Trophoblast cell (in vitro differentiated cells and primary cell): ENCODE measurements around the gene CUX1.

ENCODE experiments used
- DNase-seq, 2 donors: peaks; one replicate each; pipeline ENCODE4 v3.0.0-alpha.2; 2016
- H2AFZ ChIP-seq: 2 replicates; pipeline ENCODE4 v1.6.1; 2013; ENCODE audit warnings: low read length, moderate library complexity, mild to moderate bottlenecking; ENCODE audit not compliant: insufficient read depth, poor library complexity
- H2AK5ac ChIP-seq: 2 replicates; pipeline ENCODE4 v1.6.1; 2013; ENCODE audit warnings: mild to moderate bottlenecking, low read length
- H2BK120ac ChIP-seq: 2 replicates; pipeline ENCODE4 v1.6.1; 2013; ENCODE audit warnings: low read length, mild to moderate bottlenecking, moderate library complexity; ENCODE audit not compliant: insufficient read depth, poor library complexity
- H2BK12ac ChIP-seq: 2 replicates; pipeline ENCODE4 v1.6.1; 2013; ENCODE audit warnings: mild to moderate bottlenecking, low read length, moderate library complexity
- H2BK5ac ChIP-seq: 2 replicates; pipeline ENCODE4 v1.6.1; 2013; ENCODE audit warnings: low read length, low read depth, moderate library complexity, mild to moderate bottlenecking; ENCODE audit not compliant: poor library complexity
- H3K14ac ChIP-seq: 2 replicates; pipeline ENCODE4 v1.6.1; 2013; ENCODE audit warnings: mild to moderate bottlenecking, low read length
- H3K18ac ChIP-seq: 2 replicates; pipeline ENCODE4 v1.6.1; 2013; ENCODE audit warnings: mild to moderate bottlenecking, low read length
- H3K23ac ChIP-seq: 2 replicates; pipeline ENCODE4 v1.6.1; 2013; ENCODE audit warnings: low read length
- H3K27ac ChIP-seq: 2 replicates; pipeline ENCODE4 v1.5.1; 2013; ENCODE audit warnings: low read depth, mild to moderate bottlenecking, inconsistent platforms, low read length, moderate library complexity
- H3K27me3 ChIP-seq: 2 replicates; pipeline ENCODE4 v1.6.1; 2013; ENCODE audit warnings: inconsistent platforms, mild to moderate bottlenecking, low read length, moderate library complexity; ENCODE audit not compliant: insufficient read depth
- H3K36me3 ChIP-seq, 2 experiments: 1 replicate in 1 of 2; 2 replicates in 1 of 2; pipeline ENCODE4 v1.6.1; 2013; ENCODE audit warnings: low read length in 2 of 2, mild to moderate bottlenecking in 2 of 2, moderate library complexity in 1 of 2; ENCODE audit not compliant: insufficient read depth in 2 of 2, control insufficient read depth in 1 of 2
- H3K4ac ChIP-seq: 2 replicates; pipeline ENCODE4 v1.6.1; 2013; ENCODE audit warnings: low read depth, mild to moderate bottlenecking, low read length, moderate library complexity
- H3K4me1 ChIP-seq, 2 experiments: 1 replicate in 1 of 2; 2 replicates in 1 of 2; pipeline ENCODE4 v1.6.1; 2013; ENCODE audit warnings: low read length in 2 of 2, mild to moderate bottlenecking in 2 of 2, moderate library complexity in 1 of 2; ENCODE audit not compliant: insufficient read depth in 2 of 2, control insufficient read depth in 1 of 2
- H3K4me2 ChIP-seq: 2 replicates; pipeline ENCODE4 v1.6.1; 2013; ENCODE audit warnings: inconsistent platforms, mild to moderate bottlenecking, low read length, moderate library complexity
- H3K4me3 ChIP-seq: 2 replicates; pipeline ENCODE4 v1.5.1; 2013; ENCODE audit warnings: mild to moderate bottlenecking, low read depth, low read length, inconsistent platforms
- H3K79me1 ChIP-seq: one replicate; pipeline ENCODE4 v1.6.1; 2013; ENCODE audit warnings: low read length
- H3K79me2 ChIP-seq: 2 replicates; pipeline ENCODE4 v1.6.1; 2013; ENCODE audit warnings: low read length, mild to moderate bottlenecking; ENCODE audit not compliant: control insufficient read depth, insufficient read depth, poor library complexity
- H3K9ac ChIP-seq: 2 replicates; pipeline ENCODE4 v1.6.1; 2013; ENCODE audit warnings: mild to moderate bottlenecking, low read length
- H3K9me3 ChIP-seq: 2 replicates; pipeline ENCODE4 v1.6.1; 2013; ENCODE audit warnings: low read depth, mild to moderate bottlenecking, control low read depth, inconsistent platforms, low read length; ENCODE audit not compliant: insufficient read depth
- H4K12ac ChIP-seq: 2 replicates; pipeline ENCODE4 v1.6.1; 2013; ENCODE audit warnings: low read depth, mild to moderate bottlenecking, low read length, moderate library complexity
- H4K8ac ChIP-seq: 2 replicates; pipeline ENCODE4 v1.6.1; 2013; ENCODE audit warnings: low read depth, mild to moderate bottlenecking, low read length, moderate library complexity
- H4K91ac ChIP-seq: one replicate; pipeline ENCODE4 v1.6.1; 2013; ENCODE audit warnings: low read depth, mild to moderate bottlenecking, low read length, moderate library complexity
- WGBS: extraction: QIAGEN DNeasy Blood & Tissue Kit; methylation state at CpG from one replicate; pipeline ENCODE4 v1.1.7; 2013; ENCODE audit warnings: missing lambda C conversion rate; ENCODE audit not compliant: insufficient read length, insufficient coverage; ENCODE audit errors: extremely low coverage; 5-methylcytosine and 5-hydroxymethylcytosine counted together

The CUX1 gene

DNA sequence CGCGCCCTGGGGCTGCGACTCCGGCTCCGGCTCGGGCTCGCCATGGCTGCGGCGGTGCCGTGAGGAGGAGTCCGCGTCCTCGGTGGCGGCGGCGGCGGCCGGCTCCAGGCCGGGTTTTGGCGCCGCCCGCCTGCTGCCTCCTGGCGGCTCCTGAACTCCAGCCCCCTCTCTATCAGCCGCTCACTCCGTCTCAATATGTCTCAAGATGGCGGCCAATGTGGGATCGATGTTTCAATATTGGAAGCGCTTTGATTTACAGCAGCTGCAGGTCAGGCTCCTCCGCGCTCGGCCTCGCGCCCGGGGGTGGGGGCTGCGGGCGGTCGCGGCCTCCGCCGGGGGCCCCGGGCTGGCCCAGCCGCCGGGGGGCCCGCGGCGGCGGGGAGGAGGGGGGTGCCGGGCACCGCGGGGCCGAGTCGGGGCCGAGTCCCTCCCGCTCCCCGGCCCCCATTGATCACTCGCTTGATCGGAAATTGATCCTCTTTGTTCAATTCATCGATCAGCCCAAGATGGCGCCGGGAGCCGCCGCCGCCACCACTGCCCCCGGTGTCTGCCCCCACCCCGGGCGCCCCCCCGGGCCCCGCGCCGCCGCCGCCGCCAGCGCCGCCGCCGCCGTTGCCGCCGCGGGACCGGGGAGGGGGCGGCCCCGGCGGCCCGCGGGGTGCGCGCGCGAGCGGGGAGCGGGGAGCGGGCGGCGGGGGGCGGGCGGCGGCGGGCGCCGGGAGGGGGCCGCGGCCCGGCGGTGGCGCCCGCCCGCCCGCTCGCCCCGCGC, 1.4 kb upstream of the CUX1 start:
- H2BK120ac ChIP-seq, result peak overlapping the region; percentile 86
- H3K4me3 ChIP-seq, result peak overlapping the region; percentile 93
- H2BK12ac ChIP-seq, result no peak overlapping the region
- no peaks in the 10 kb centered on the region for H3K27me3 ChIP-seq
- H3K18ac ChIP-seq, result peak overlapping the region; percentile 92
- H2BK5ac ChIP-seq, result peak overlapping the region; percentile 93
- H3K9ac ChIP-seq, result peak overlapping the region; percentile 94
- H3K14ac ChIP-seq, result peak overlapping the region; percentile 78
- H3K79me1 ChIP-seq, result peaks cover 26% of the 10 kb centered on the region
- peak overlapping the region; percentile 83 for H4K8ac ChIP-seq
- peak overlapping the region; percentile 40 for H4K12ac ChIP-seq
- H3K27ac ChIP-seq, result peak overlapping the region; percentile 84
- no CpG with 5 or more reads among the region's 113 CpGs for WGBS
- H3K23ac ChIP-seq, result no peak overlapping the region
- H3K4ac ChIP-seq, result peak overlapping the region; percentile 79
- H3K4me1 ChIP-seq, result peaks cover 8 to 17% of the 10 kb centered on the region in 2 experiments
- peaks cover 24% of the 10 kb centered on the region for H3K79me2 ChIP-seq
- peak overlapping the region; percentile 57 for H3K4me2 ChIP-seq
- peak overlapping the region; percentile 90 for H2AFZ ChIP-seq
- peak; percentile 85 to 89 for DNase-seq
- no peak overlapping the region for H2AK5ac ChIP-seq
- H4K91ac ChIP-seq, result peak overlapping the region; percentile 93
- H3K36me3 ChIP-seq, result no peaks in the 10 kb centered on the region
- H3K9me3 ChIP-seq, result no peaks in the 10 kb centered on the region

DNA sequence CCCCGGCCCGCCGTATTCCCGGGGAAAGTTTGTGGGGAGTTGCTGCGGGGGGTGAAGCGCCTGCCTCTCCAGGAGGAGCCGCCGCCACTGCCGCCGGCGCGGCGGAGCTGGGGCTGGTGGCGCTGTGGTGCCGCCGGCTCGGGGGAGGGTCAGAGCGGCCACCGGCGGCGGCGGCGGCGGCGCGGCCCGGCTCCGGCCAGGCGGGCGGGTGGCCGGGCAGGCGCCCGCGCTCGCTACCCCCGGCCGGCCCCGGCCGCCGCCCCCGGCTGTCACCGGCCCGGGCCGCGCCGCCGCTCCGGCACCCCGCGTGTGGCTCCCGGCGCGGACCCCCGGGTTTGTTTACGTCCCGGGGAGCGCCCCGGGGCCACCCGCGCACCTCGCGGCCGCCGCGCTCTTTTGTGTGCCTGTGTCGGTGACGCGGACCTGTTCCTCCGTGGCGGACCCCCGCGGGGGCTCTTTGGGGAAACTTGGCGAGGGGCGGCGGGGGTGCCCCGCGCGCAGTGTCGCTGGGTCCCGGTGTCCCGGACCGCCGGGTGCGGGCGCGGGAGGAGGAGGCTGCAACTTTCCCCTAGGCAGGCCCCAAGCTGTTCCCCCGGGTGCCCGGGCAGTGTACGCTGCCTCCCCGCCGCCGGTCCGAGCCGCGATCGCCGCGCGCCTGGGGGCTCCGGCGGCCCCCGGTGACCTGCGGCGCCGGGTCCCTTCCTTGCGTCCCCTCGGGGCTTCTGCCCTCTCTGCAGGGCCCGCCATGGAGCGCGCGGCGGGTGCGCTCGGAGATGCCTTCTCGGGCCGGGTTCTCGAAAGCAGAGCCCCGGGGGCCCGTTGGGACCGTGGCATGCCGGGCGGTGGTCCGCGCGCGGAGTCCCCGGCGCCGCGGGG, 593 bp upstream of the CUX1 start:
- peak overlapping the region; percentile 72 for H3K4me2 ChIP-seq
- H3K14ac ChIP-seq, result peak overlapping the region; percentile 85
- H3K79me2 ChIP-seq, result peaks cover 24% of the 10 kb centered on the region
- H4K91ac ChIP-seq, result peak overlapping the region; percentile 94
- peak overlapping the region; percentile 73 for H2BK120ac ChIP-seq
- no peak overlapping the region for H3K23ac ChIP-seq
- H3K4ac ChIP-seq, result peak overlapping the region; percentile 99
- peak overlapping the region; percentile 99 for H3K18ac ChIP-seq
- H2BK12ac ChIP-seq, result peak overlapping the region; percentile 2
- H3K4me1 ChIP-seq, result peaks cover 8 to 17% of the 10 kb centered on the region in 2 experiments
- H3K27me3 ChIP-seq, result no peaks in the 10 kb centered on the region
- H3K79me1 ChIP-seq, result peaks cover 26% of the 10 kb centered on the region
- H3K9ac ChIP-seq, result peak overlapping the region; percentile 92
- H3K9me3 ChIP-seq, result no peaks in the 10 kb centered on the region
- peak overlapping the region; percentile 87 for H4K8ac ChIP-seq
- H2AK5ac ChIP-seq, result peak overlapping the region; percentile 90
- H3K27ac ChIP-seq, result peak overlapping the region; percentile 40
- peak overlapping the region; percentile 69 for H4K12ac ChIP-seq
- peak overlapping the region; percentile 76 for H2BK5ac ChIP-seq
- peak overlapping the region; percentile 23 for H2AFZ ChIP-seq
- peak; percentile 42 to 58 for DNase-seq
- H3K36me3 ChIP-seq, result no peaks in the 10 kb centered on the region
- no CpG with 5 or more reads among the region's 130 CpGs for WGBS
- peak overlapping the region; percentile 93 for H3K4me3 ChIP-seq

DNA sequence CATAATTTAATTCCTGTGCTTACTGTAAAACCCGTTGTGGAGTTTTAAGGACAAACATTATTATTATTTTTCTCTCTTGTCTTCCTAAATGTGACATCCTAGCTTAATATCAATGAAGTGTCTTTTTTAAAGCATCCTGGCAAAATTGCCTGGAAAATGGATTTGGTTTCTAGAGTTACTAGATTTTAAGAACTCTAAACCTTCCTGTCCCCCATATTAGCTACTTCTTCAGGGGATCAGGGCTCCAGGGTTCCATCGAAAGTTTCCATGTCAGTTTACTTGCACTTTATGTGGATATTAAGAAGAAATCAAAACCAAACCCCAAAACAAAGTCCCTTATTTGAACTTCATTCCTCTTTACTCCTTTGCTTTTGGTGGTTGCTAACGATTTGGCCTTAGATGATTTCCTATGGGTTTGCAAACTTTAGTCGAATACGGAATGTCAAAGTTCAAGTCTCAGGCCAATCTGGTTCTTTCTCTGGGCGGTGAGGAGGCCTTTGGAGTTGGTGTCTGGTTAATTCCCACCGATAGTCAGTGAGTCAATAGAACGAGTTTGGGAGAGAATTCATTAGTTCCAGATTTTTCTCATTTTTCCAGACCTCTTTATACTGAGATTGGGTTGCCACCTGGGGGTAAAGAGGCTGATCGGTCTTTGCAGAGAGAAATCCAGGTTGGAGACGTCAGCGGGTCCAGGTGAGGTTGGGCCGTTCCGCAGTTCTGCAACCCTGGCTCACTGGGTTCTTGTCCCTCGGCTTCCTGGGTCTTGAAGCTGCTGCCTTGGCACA, 1.1 kb downstream of the CUX1 start:
- no peaks in the 10 kb centered on the region for H3K9me3 ChIP-seq
- H3K9ac ChIP-seq, result peak overlapping the region; percentile 63
- H3K79me1 ChIP-seq, result peaks cover 26% of the 10 kb centered on the region
- peak; percentile 55 to 82 for DNase-seq
- H3K4me2 ChIP-seq, result peak overlapping the region; percentile 64
- no CpG with 5 or more reads among the region's 14 CpGs for WGBS
- peak overlapping the region; percentile 61 for H4K8ac ChIP-seq
- H3K79me2 ChIP-seq, result peaks cover 36% of the 10 kb centered on the region
- H3K4me3 ChIP-seq, result peak overlapping the region; percentile 43
- H3K36me3 ChIP-seq, result no peaks in the 10 kb centered on the region
- H3K4ac ChIP-seq, result peak overlapping the region; percentile 96
- no peak overlapping the region for H3K18ac ChIP-seq
- H3K27ac ChIP-seq, result peak overlapping the region; percentile 51
- peak overlapping the region; percentile 92 for H2AK5ac ChIP-seq
- peak overlapping the region; percentile 60 for H4K91ac ChIP-seq
- no peak overlapping the region for H4K12ac ChIP-seq
- peak overlapping the region; percentile 80 for H3K23ac ChIP-seq
- H3K14ac ChIP-seq, result peak overlapping the region; percentile 73
- H2BK5ac ChIP-seq, result peak overlapping the region; percentile 14
- H2BK12ac ChIP-seq, result peak overlapping the region; percentile 68
- no peak overlapping the region for H2AFZ ChIP-seq
- H3K27me3 ChIP-seq, result no peaks in the 10 kb centered on the region
- peak overlapping the region; percentile 60 for H2BK120ac ChIP-seq
- H3K4me1 ChIP-seq, result peaks cover 8 to 19% of the 10 kb centered on the region in 2 experiments

DNA sequence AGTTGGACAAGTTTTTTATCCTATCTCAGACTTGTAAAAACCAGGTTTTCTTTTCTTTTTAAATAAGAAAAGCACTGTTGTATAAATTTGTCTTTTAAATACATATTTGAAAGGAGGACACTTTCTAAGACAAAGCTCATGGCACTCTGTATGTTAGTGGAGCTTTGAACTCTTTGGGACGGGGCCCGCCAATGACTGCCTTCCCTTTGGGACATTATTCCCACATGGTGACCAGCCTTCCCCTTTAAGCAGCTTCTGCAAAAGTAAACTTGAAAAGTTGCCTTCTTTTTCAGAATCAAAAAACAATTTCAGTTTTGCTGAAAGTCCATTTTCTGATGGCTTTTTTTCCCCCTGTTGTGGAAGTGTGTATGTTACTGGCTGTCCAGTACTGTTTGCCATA, 1.8 kb downstream of the CUX1 start:
- Histone ChIP-seq H3K9me3 (no peaks in the 10 kb centered on the region), H4K12ac (no peak overlapping the region), H3K79me1 (peaks cover 26% of the 10 kb centered on the region), H2BK12ac (no peak overlapping the region), H3K4me2 (peak overlapping the region; percentile 41), H3K36me3 (no peaks in the 10 kb centered on the region), H3K14ac (no peak overlapping the region), H4K91ac (no peak overlapping the region), H3K23ac (no peak overlapping the region), H3K18ac (no peak overlapping the region), H3K79me2 (peaks cover 38% of the 10 kb centered on the region), H3K9ac (no peak overlapping the region), H2BK120ac (no peak overlapping the region), H3K4me3 (no peak overlapping the region), H3K27ac (no peak overlapping the region), H2AFZ (no peak overlapping the region), H2AK5ac (no peak overlapping the region), H2BK5ac (no peak overlapping the region), H3K4me1 (peaks cover 6 to 19% of the 10 kb centered on the region in 2 experiments), H3K4ac (peak overlapping the region; percentile 67), H4K8ac (no peak overlapping the region), H3K27me3 (no peaks in the 10 kb centered on the region)
- no CpG with 5 or more reads among the region's 2 CpGs for WGBS
- DNase-seq, result no peak
